HepG2 (cell line): ENCODE measurements around the gene RABL6. TPM values are rescaled to one million over a fixed set of nuclear protein-coding genes. Genes with fewer than 3 reads are reported as not detected.

Experiments used
- ATAC-seq: fragments of 200-7000 bp; cut with Tn5 transposase; 3 replicates; pipeline ENCODE4 v1.9.1; 2020; ENCODE audit warnings: mild to moderate bottlenecking, moderate library complexity
- BruUV-seq: library from RNA; stranded (reverse); fragments of 400-500 nt; replicated peaks from 2 replicates; lab custom pipeline; 2021; lab: Mats Ljungman, UMichigan
- CTCF ChIA-PET: fragments of 300-600 bp; formaldehyde crosslinking; extraction: SDS; loops from one replicate; lab custom pipeline; 2021; ENCODE audit warnings: low total read pairs, inconsistent platforms, low intra/inter-chr PET ratio; lab: Yijun Ruan, JAX
- POLR2A ChIA-PET: fragments of 350-600 bp; sonication (Branson Sonifier 250); formaldehyde crosslinking; loops from one replicate; lab custom pipeline; 2020; ENCODE audit warnings: antibody characterized with exemption, inconsistent platforms; lab: Yijun Ruan, JAX
- DNase-seq: peaks from one replicate; pipeline ENCODE4 v3.0.0-alpha.2; 2015; ENCODE audit warnings: low spot score
- FAIRE-seq: peaks from 3 replicates; lab custom pipeline; 2011; peaks lifted over from hg19 to GRCh38; lab: Jason Lieb, UNC
- H2AFZ ChIP-seq: one replicate; pipeline ENCODE4 v1.6.1; 2011; ENCODE audit warnings: low read length, inconsistent platforms
- H3K27ac ChIP-seq: fragments of 300-600 bp; 3 replicates; pipeline ENCODE4 v1.8.0; 2011; ENCODE audit warnings: mixed run types, mild to moderate bottlenecking, mixed read lengths, low read length, inconsistent platforms; ENCODE audit not compliant: insufficient read depth; ENCODE audit errors: extremely low read length
- H3K27me3 ChIP-seq, 2 experiments: fragments of 200-600 bp in 1 of 2; 2 replicates in 1 of 2; 3 replicates in 1 of 2; pipeline versions ENCODE4 v1.6.0 to v1.8.0; 2011; ENCODE audit warnings: low read length in 2 of 2, mild to moderate bottlenecking in 2 of 2, moderate library complexity in 2 of 2, inconsistent platforms in 1 of 2; ENCODE audit not compliant: insufficient read depth in 2 of 2, control insufficient read depth in 1 of 2
- H3K36me3 ChIP-seq, 2 experiments: fragments of 200-600 bp in 1 of 2; replicated peaks in 1 of 2; 2 replicates in 1 of 2; 3 replicates in 1 of 2; pipeline versions ENCODE4 v1.5.1 to v1.8.0; 2011; ENCODE audit warnings: low read length in 2 of 2, inconsistent platforms in 1 of 2; ENCODE audit not compliant: insufficient read depth in 2 of 2, control insufficient read depth in 1 of 2
- H3K4me1 ChIP-seq: 2 replicates; pipeline ENCODE4 v1.5.1; 2012; ENCODE audit warnings: low read length, inconsistent platforms; ENCODE audit not compliant: insufficient read depth
- H3K4me2 ChIP-seq: 2 replicates; pipeline ENCODE4 v1.6.0; 2011; ENCODE audit warnings: low read depth, low read length, inconsistent platforms
- H3K4me3 ChIP-seq, 3 experiments: fragments of 200-600 bp in 1 of 3; sonication (generic), shearing (Covaris generic) in 1 of 3; replicated peaks in 1 of 3; 2 replicates each; pipeline ENCODE4 v1.5.1; 2011 to 2016; ENCODE audit warnings: low read length in 3 of 3, inconsistent platforms in 2 of 3, low read depth in 2 of 3, mild to moderate bottlenecking in 2 of 3, control low read depth in 1 of 3, mixed read lengths in 1 of 3; ENCODE audit not compliant: insufficient read depth in 1 of 3
- H3K79me2 ChIP-seq: one replicate; pipeline ENCODE4 v1.6.1; 2011; ENCODE audit warnings: low read length, inconsistent platforms; ENCODE audit not compliant: insufficient read depth
- H3K9ac ChIP-seq: 2 replicates; pipeline ENCODE4 v1.6.0; 2011; ENCODE audit warnings: mild to moderate bottlenecking, low read depth, low read length, inconsistent platforms; ENCODE audit not compliant: insufficient read depth
- H3K9me3 ChIP-seq: 2 replicates; pipeline ENCODE4 v1.5.1; 2012; ENCODE audit warnings: mild to moderate bottlenecking, low read length
- H4K20me1 ChIP-seq: 2 replicates; pipeline ENCODE4 v1.6.0; 2011; ENCODE audit warnings: inconsistent platforms, mild to moderate bottlenecking, low read length, moderate library complexity; ENCODE audit not compliant: insufficient read depth
- CC2D1A ChIP-seq: sonication (generic); formaldehyde crosslinking; IDR thresholded peaks from 2 replicates; pipeline ENCODE4 v1.8.1; 2023; ENCODE audit warnings: mild to moderate bottlenecking, missing genetic modification reagents
- CEBPG ChIP-seq: IDR thresholded peaks from 2 replicates; pipeline ENCODE4 v1.6.1; 2016
- GABPB1 ChIP-seq: IDR thresholded peaks from 2 replicates; pipeline ENCODE4 v1.6.1; 2016; ENCODE audit warnings: mild to moderate bottlenecking, missing genetic modification reagents, moderate library complexity, missing compliant biosample characterization
- GATAD2A ChIP-seq: IDR thresholded peaks from 2 replicates; pipeline ENCODE4 v1.6.1; 2016
- HNF4A ChIP-seq: sonication (generic); formaldehyde crosslinking; IDR thresholded peaks from 2 replicates; pipeline ENCODE4 v1.4.0; 2020; ENCODE audit warnings: missing genetic modification reagents
- HOXA3 ChIP-seq: sonication (generic); formaldehyde crosslinking; IDR thresholded peaks from 2 replicates; pipeline ENCODE4 v1.5.0; 2020; ENCODE audit warnings: missing genetic modification reagents
- MBNL3 ChIP-seq: fragments of 250-450 bp; sonication (Bioruptor Pico); conservative IDR thresholded peaks from 2 replicates; pipeline ENCODE4 v1.8.0; 2022; ENCODE audit warnings: mild to moderate bottlenecking, inconsistent platforms
- MXI1 ChIP-seq: IDR thresholded peaks from 3 replicates; pipeline ENCODE4 v1.6.1; 2012; ENCODE audit warnings: low read depth, low read length, inconsistent platforms, borderline replicate concordance
- PRMT3 ChIP-seq: sonication (generic); formaldehyde crosslinking; IDR thresholded peaks from 2 replicates; pipeline ENCODE4 v1.8.1; 2022; ENCODE audit warnings: low read depth, mild to moderate bottlenecking, moderate library complexity, missing genetic modification reagents, borderline replicate concordance
- RFXANK ChIP-seq: IDR thresholded peaks from 2 replicates; pipeline ENCODE4 v1.6.1; 2016
- TARDBP ChIP-seq: sonication (generic); formaldehyde crosslinking; IDR thresholded peaks from 2 replicates; pipeline ENCODE4 v1.8.0; 2022; ENCODE audit warnings: mild to moderate bottlenecking, missing genetic modification reagents
- ZBTB1 ChIP-seq: sonication (generic); formaldehyde crosslinking; IDR thresholded peaks from 2 replicates; pipeline ENCODE4 v1.4.0; 2020; ENCODE audit warnings: missing genetic modification reagents, borderline replicate concordance
- ZFP41 ChIP-seq: sonication (generic); formaldehyde crosslinking; IDR thresholded peaks from 2 replicates; pipeline ENCODE4 v1.4.0; 2020; ENCODE audit warnings: mild to moderate bottlenecking, missing genetic modification reagents, borderline replicate concordance
- ZNF432 ChIP-seq: sonication (generic); formaldehyde crosslinking; IDR thresholded peaks from 2 replicates; pipeline ENCODE4 v1.5.0; 2020; ENCODE audit warnings: missing genetic modification reagents, mild to moderate bottlenecking, borderline replicate concordance
- WGBS: methylation state at CpG from one replicate; pipeline ENCODE4 v1.1.6; 2017; ENCODE audit warnings: low lambda C conversion rate; 5-methylcytosine and 5-hydroxymethylcytosine counted together
- in situ Hi-C: cut with HindIII; loops from 2 replicates; pipeline ENCODE4 v1.10.0; 2017; ENCODE audit warnings: low pct_unique_long_range_greater_than_20kb; ENCODE audit not compliant: extremely low pct_ligation_motif_present
- intact Hi-C: fragments of 100-400 bp; cut with micrococcal nuclease; formaldehyde crosslinking; loops from one replicate; pipeline ENCODE4 v1.10.0; 2022; ENCODE audit not compliant: unreplicated experiment
- polyA plus RNA-seq, 8 experiments: library from polyadenylated mRNA; depleted of rRNA in 3 of 8; stranded (reverse) in 7 of 8; unstranded in 1 of 8; fragments of >200 nt; fragmentation: Illumina TruSeq in 4 of 8; extraction: Trizol in 4 of 8; gene quantifications; 2 replicates each; pipeline versions ENCODE4 v1.2.1 to v1.2.3, GENCODE V29; 2011 to 2016; ENCODE audit warnings: low read depth in 4 of 8, missing spikeins in 1 of 8, mixed read lengths in 1 of 8; ENCODE audit not compliant: insufficient read depth in 1 of 8
- total RNA-seq, 5 experiments: library from RNA; depleted of rRNA; stranded (reverse); fragments of >200 nt; fragmentation: Illumina TruSeq; extraction: Trizol; gene quantifications; 2 replicates each; pipeline ENCODE4 v1.2.3, GENCODE V29; 2016; ENCODE audit warnings: low read depth in 1 of 5
- TF ChIP-seq, protein P1 (sequence below): sonication (generic); formaldehyde crosslinking; IDR thresholded peaks from 2 replicates; pipeline ENCODE4 v1.4.0; 2020; ENCODE audit warnings: mild to moderate bottlenecking, low read depth, missing genetic modification reagents
- TF ChIP-seq, protein P2 (sequence below): sonication (generic); formaldehyde crosslinking; IDR thresholded peaks from 2 replicates; pipeline ENCODE4 v1.5.0; 2020; ENCODE audit warnings: missing genetic modification reagents, mild to moderate bottlenecking, borderline replicate concordance
- TF ChIP-seq, protein P3 (sequence below): sonication (generic); formaldehyde crosslinking; IDR thresholded peaks from 2 replicates; pipeline ENCODE4 v1.8.0; 2022; ENCODE audit warnings: mild to moderate bottlenecking, missing genetic modification reagents, moderate library complexity
- TF ChIP-seq, protein P4 (sequence below): sonication (generic); formaldehyde crosslinking; IDR thresholded peaks from 2 replicates; pipeline ENCODE4 v1.5.0; 2020; ENCODE audit warnings: mild to moderate bottlenecking, missing genetic modification reagents, moderate library complexity

Gene RABL6
- total and polyA plus RNA-seq, 2 of the 13 experiments (the other 11 are each of a cell fraction or from before 2014, with no cell fraction given): 81.5 to 125 TPM

DNA sequence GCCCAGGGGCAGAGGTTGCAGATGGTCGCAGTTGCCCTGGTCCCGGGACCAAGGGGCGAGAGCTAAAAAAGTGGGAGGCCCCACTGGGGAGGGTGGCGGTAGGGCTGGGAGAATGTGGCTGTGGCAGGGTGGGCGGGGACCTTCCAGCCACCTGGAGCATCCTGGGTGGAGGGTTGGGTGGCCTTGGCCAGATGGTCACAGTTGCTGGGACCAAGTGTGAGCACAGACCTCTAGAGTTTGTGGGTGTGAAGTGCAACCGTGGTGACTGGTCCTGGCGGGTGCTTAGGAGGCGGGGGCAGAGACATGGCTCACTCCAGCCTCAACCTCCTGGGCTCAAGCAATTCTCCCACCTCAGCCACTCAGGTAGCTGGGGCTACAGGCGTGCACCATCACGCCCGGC is 72.9 kb downstream of the RABL6 start:
- H3K9me3 ChIP-seq: no peaks in the 10 kb centered on the region
- H3K36me3 ChIP-seq: no peaks in the 10 kb centered on the region
- no peak overlapping the region for H2AFZ ChIP-seq
- H3K9ac ChIP-seq: no peak overlapping the region
- ATAC-seq (peak; percentile 11; the same call in 2 of the 3 replicates), DNase-seq (no peak), FAIRE-seq (no peak)
- peaks cover 58% of the 10 kb centered on the region for H3K4me1 ChIP-seq
- H3K27ac ChIP-seq: no peak overlapping the region
- CTCF ChIA-PET: no interaction called here
- intact Hi-C loops: loop anchor here (5.0 to 10.0 kb wide), 2 partner anchors 33 to 96 kb away; partner anchors contain the start of gene PHPT1
- peaks cover 0 to 4% of the 10 kb centered on the region in 2 experiments; a peak in 3 of 5 replicates for H3K27me3 ChIP-seq
- WGBS: 60% methylated on average over 11 of the region's 11 CpGs
- no peaks in the 10 kb centered on the region for H4K20me1 ChIP-seq
- POLR2A ChIA-PET: interaction anchor here (2.8 kb wide), 1 partner anchor 15 kb away, joined by 23 read pairs; the partner anchor contains the start of gene EDF1
- H3K4me2 ChIP-seq: no peak overlapping the region
- no TSS peak for BruUV-seq
- in situ Hi-C loops: no loop called here
- no peak overlapping the region for H3K4me3 ChIP-seq
- peaks cover 4% of the 10 kb centered on the region for H3K79me2 ChIP-seq
- TF ChIP-seq, protein P1, sequence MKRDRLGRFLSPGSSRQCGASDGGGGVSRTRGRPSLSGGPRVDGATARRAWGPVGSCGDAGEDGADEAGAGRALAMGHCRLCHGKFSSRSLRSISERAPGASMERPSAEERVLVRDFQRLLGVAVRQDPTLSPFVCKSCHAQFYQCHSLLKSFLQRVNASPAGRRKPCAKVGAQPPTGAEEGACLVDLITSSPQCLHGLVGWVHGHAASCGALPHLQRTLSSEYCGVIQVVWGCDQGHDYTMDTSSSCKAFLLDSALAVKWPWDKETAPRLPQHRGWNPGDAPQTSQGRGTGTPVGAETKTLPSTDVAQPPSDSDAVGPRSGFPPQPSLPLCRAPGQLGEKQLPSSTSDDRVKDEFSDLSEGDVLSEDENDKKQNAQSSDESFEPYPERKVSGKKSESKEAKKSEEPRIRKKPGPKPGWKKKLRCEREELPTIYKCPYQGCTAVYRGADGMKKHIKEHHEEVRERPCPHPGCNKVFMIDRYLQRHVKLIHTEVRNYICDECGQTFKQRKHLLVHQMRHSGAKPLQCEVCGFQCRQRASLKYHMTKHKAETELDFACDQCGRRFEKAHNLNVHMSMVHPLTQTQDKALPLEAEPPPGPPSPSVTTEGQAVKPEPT: no peak
- TF ChIP-seq GABPB1 (no peak), PRMT3 (CRISPR knock-in tag) (no peak), CC2D1A (CRISPR knock-in tag) (no peak), HNF4A (CRISPR knock-in tag) (0 out of 2 replicates have a peak, but pooled peaks have one; percentile 6), GATAD2A (CRISPR knock-in tag) (0 out of 2 replicates have a peak, but pooled peaks have one; percentile 14), HOXA3 (CRISPR knock-in tag) (no peak), TARDBP (CRISPR knock-in tag) (no peak), MXI1 (no peak), ZNF432 (CRISPR knock-in tag) (no peak), RFXANK (CRISPR knock-in tag) (no peak), ZFP41 (CRISPR knock-in tag) (no peak), MBNL3 (CRISPR knock-in tag) (no peak), ZBTB1 (CRISPR knock-in tag) (no peak), CEBPG (no peak)
- TF ChIP-seq, protein P2, sequence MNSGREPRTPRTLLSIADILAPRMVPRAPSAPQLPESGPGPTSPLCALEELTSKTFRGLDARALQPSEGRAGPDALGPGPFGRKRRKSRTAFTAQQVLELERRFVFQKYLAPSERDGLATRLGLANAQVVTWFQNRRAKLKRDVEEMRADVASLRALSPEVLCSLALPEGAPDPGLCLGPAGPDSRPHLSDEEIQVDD (CRISPR knock-in tag): no peak
- TF ChIP-seq, protein P3, sequence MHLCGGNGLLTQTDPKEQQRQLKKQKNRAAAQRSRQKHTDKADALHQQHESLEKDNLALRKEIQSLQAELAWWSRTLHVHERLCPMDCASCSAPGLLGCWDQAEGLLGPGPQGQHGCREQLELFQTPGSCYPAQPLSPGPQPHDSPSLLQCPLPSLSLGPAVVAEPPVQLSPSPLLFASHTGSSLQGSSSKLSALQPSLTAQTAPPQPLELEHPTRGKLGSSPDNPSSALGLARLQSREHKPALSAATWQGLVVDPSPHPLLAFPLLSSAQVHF (CRISPR knock-in tag): no peak
- TF ChIP-seq, protein P4, sequence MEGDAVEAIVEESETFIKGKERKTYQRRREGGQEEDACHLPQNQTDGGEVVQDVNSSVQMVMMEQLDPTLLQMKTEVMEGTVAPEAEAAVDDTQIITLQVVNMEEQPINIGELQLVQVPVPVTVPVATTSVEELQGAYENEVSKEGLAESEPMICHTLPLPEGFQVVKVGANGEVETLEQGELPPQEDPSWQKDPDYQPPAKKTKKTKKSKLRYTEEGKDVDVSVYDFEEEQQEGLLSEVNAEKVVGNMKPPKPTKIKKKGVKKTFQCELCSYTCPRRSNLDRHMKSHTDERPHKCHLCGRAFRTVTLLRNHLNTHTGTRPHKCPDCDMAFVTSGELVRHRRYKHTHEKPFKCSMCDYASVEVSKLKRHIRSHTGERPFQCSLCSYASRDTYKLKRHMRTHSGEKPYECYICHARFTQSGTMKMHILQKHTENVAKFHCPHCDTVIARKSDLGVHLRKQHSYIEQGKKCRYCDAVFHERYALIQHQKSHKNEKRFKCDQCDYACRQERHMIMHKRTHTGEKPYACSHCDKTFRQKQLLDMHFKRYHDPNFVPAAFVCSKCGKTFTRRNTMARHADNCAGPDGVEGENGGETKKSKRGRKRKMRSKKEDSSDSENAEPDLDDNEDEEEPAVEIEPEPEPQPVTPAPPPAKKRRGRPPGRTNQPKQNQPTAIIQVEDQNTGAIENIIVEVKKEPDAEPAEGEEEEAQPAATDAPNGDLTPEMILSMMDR (CRISPR knock-in tag): peak; percentile 36
